NT2/D1 (cell line): ENCODE measurements around the gene STXBP2.

Source experiments
- SUZ12 ChIP-seq: IDR thresholded peaks from 2 replicates; pipeline ENCODE4 v1.6.1; 2011; ENCODE audit not compliant: insufficient read length, insufficient read depth; ENCODE audit errors: extremely low read depth
- ZNF274 ChIP-seq: IDR thresholded peaks from 2 replicates; pipeline ENCODE4 v1.6.1; 2011; ENCODE audit warnings: mild to moderate bottlenecking, low read depth, low read length

GRCh38 chr19:7595466-7596133, 41.3 kb upstream of the STXBP2 start, which contains the start of gene CAMSAP3:
- no peak for TF ChIP-seq SUZ12
- TF ChIP-seq ZNF274, result no peak
